Renal cortex interstitium (tissue), 15 donors: Measurements from ENCODE around the gene GFER. TPM values are rescaled to one million over a fixed set of nuclear protein-coding genes. Genes with fewer than 3 reads are reported as not detected.
"Not testable (repeated sequence)": the region's sequence is repeated elsewhere in the genome, so short reads cannot be mapped to it uniquely, and the experiment has no call there.

Experiments
- DNase-seq, 11 donors: peaks; one replicate each; pipeline ENCODE4 v3.0.0-alpha.2; 2013; ENCODE audit warnings: low read depth in 9 of 11, low spot score in 4 of 11; ENCODE audit errors: extremely low read depth in 1 of 11
- long read RNA-seq, 16 experiments: transcript quantifications; one replicate each; lab custom pipeline, GENCODE V29; 2026
- polyA plus RNA-seq, 3 donors: library from polyadenylated mRNA; unstranded; fragments of 120-200 nt; gene quantifications; one replicate each; pipeline ENCODE4 v1.2.1, GENCODE V29; 2013; ENCODE audit not compliant: insufficient read length in 3 of 3

GFER gene
- 10 to 100 TPM; 21.5 to 31.4 (median 26.9) TPM for polyA plus RNA-seq
- long read RNA-seq, donor 1, transcript GFER-203 (2 exons, 1,365 nt): major isoform, 6 of 13 reads
- long read RNA-seq, donor 1, partial matches to known transcripts: 0 of 13 reads
- long read RNA-seq, donor 1, other reads (novel, unspliced or antisense): 0 of 13 reads
- long read RNA-seq, donor 2, transcript GFER-201 (3 exons, 2,345 nt): major isoform, 7 of 16 reads
- long read RNA-seq, donor 2, transcript GFER-202 (2 exons, 482 nt): minor isoform, 5 of 16 reads
- long read RNA-seq, donor 2, partial matches to known transcripts: 0 of 16 reads
- long read RNA-seq, donor 2, other reads (novel, unspliced or antisense): 0 of 16 reads
- long read RNA-seq, donor 3, transcript GFER-203 (2 exons, 1,365 nt): minor isoform, 5 of 17 reads
- long read RNA-seq, donor 3, transcript GFER-201 (3 exons, 2,345 nt): major isoform, 10 of 17 reads
- long read RNA-seq, donor 3, partial matches to known transcripts: 0 of 17 reads
- long read RNA-seq, donor 3, other reads (novel, unspliced or antisense): 0 of 17 reads
- long read RNA-seq, donor 4, transcript GFER-201 (3 exons, 2,345 nt): major isoform, 8 of 14 reads
- long read RNA-seq, donor 4, partial matches to known transcripts: 0 of 14 reads
- long read RNA-seq, donor 4, other reads (novel, unspliced or antisense): 0 of 14 reads
- long read RNA-seq, donor 5: 0 reads
- long read RNA-seq, donor 6, transcript GFER-202 (2 exons, 482 nt): minor isoform, 5 of 17 reads
- long read RNA-seq, donor 6, transcript GFER-201 (3 exons, 2,345 nt): major isoform, 7 of 17 reads
- long read RNA-seq, donor 6, transcript GFER-203 (2 exons, 1,365 nt): minor isoform, 5 of 17 reads
- long read RNA-seq, donor 6, partial matches to known transcripts: 0 of 17 reads
- long read RNA-seq, donor 6, other reads (novel, unspliced or antisense): 0 of 17 reads
- long read RNA-seq, donor 7, transcript GFER-203 (2 exons, 1,365 nt): minor isoform, 9 of 26 reads
- long read RNA-seq, donor 7, transcript GFER-201 (3 exons, 2,345 nt): major isoform, 14 of 26 reads
- long read RNA-seq, donor 7, partial matches to known transcripts: 0 of 26 reads
- long read RNA-seq, donor 7, other reads (novel, unspliced or antisense): 0 of 26 reads
- long read RNA-seq, donor 8: 0 reads
- long read RNA-seq, donor 9, transcript GFER-203 (2 exons, 1,365 nt): minor isoform, 5 of 20 reads
- long read RNA-seq, donor 9, transcript GFER-201 (3 exons, 2,345 nt): major isoform, 11 of 20 reads
- long read RNA-seq, donor 9, partial matches to known transcripts: 0 of 20 reads
- long read RNA-seq, donor 9, other reads (novel, unspliced or antisense): 0 of 20 reads
- long read RNA-seq, donor 10, transcript GFER-201 (3 exons, 2,345 nt): major isoform, 10 of 18 reads
- long read RNA-seq, donor 10, transcript GFER-203 (2 exons, 1,365 nt): minor isoform, 7 of 18 reads
- long read RNA-seq, donor 10, partial matches to known transcripts: 0 of 18 reads
- long read RNA-seq, donor 10, other reads (novel, unspliced or antisense): 0 of 18 reads
- long read RNA-seq, donor 11, transcript GFER-201 (3 exons, 2,345 nt): major isoform, 12 of 14 reads
- long read RNA-seq, donor 11, partial matches to known transcripts: 0 of 14 reads
- long read RNA-seq, donor 11, other reads (novel, unspliced or antisense): 0 of 14 reads
- long read RNA-seq, donor 12, transcript GFER-201 (3 exons, 2,345 nt): major isoform, 7 of 10 reads
- long read RNA-seq, donor 12, partial matches to known transcripts: 0 of 10 reads
- long read RNA-seq, donor 12, other reads (novel, unspliced or antisense): 0 of 10 reads
- long read RNA-seq, donor 13: 0 reads
- long read RNA-seq, donor 14, partial matches to known transcripts: 0 of 7 reads
- long read RNA-seq, donor 14, other reads (novel, unspliced or antisense): 0 of 7 reads
- long read RNA-seq, donor 15, transcript GFER-201 (3 exons, 2,345 nt): major isoform, 5 of 15 reads
- long read RNA-seq, donor 15, partial matches to known transcripts: 7 of 15 reads
- long read RNA-seq, donor 15, other reads (novel, unspliced or antisense): 0 of 15 reads
- long read RNA-seq, donor 16, transcript GFER-201 (3 exons, 2,345 nt): major isoform, 26 of 40 reads
- long read RNA-seq, donor 16, transcript GFER-203 (2 exons, 1,365 nt): minor isoform, 10 of 40 reads
- long read RNA-seq, donor 16, partial matches to known transcripts: 0 of 40 reads
- long read RNA-seq, donor 16, other reads (novel, unspliced or antisense): 0 of 40 reads

DNA sequence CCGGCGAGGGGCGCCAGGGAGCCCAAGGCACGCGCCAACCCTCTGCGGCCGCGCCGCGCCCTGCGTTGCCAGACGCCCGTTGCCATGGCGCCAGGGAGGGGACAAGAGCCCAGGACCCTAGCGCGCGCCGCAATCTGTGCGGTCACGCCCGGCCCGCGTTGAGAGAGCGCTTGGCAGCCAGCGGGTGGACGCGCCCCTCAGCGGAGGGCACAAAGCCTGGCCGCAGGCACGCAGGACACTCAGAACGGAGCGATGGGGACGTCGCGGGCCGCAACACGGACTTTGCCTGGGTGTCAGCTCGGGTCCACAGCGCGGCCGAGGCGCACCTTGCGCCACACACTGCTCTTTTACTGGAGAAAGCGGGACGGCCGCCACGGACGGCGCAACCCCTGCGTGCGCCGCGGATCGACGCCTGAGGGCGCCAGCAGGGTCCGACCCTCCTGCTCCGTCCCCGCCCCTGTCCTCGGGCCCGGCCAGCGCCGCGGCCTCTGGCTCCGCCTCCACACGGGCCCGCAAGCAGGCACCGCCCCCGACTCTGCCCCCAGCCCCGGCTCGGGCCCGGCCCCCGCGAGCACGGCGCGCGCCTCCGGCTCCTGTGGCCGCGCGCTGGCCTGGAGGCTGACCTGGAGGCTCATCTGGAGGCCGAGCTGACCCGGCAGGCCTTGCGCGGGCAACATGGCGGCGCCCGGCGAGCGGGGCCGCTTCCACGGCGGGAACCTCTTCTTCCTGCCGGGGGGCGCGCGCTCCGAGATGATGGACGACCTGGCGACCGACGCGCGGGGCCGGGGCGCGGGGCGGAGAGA is at the start of gene GFER:
Gene GFER (plus strand): TSS at position 650 of the 803 bp plus-strand sequence. CDS start 26 bp downstream, at position 676.
- DNase-seq: peak in 10 of 11 donors; percentile 72 to 91 (median 88)

DNA sequence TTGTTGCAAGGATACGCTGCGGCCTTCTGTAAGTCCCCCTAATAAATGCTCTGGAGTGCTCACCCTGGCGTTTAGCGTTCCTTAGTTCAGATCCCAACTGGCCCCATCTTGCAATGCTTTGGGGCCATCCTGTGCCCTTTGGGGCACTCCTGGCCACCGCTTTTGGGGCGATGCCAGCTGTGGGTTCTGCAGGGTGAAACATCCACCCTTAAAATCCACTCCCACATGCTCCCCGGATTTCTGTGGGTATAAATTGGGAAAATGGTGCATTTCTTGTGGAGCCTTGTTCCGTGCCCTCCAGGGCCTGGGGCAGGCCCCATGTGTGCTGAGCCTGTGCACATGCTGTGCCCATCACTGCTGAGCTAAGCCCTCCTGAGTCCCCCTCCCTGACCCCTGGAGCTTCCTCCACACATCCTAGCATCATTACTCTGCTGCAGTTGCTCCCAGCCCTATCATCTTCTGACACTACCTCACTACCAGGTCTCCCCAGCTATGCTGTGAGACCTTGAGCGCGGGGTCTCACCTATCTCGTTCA is 47.0 kb upstream of the GFER start:
- no peak for DNase-seq

DNA sequence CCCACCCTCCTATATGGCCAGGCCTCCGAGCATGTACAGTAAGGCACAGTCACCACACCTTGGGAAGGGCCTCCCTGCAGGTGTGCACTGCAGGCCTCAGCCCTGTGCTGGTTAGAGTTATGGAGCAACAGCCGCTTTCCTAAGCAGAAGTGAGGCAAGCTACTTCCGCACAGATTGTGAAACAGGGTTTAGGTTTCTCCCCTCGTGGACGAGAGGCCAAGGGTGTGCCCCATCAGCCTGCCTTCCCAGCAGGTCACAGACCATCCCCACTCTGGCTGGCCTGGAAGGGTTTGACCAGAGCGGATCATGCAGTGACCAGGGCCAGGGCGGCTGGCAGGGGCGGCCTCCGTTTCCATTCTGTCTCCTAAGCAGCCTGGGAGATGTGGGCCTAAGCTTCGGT is 45.7 kb upstream of the GFER start:
- DNase-seq: no peak

DNA sequence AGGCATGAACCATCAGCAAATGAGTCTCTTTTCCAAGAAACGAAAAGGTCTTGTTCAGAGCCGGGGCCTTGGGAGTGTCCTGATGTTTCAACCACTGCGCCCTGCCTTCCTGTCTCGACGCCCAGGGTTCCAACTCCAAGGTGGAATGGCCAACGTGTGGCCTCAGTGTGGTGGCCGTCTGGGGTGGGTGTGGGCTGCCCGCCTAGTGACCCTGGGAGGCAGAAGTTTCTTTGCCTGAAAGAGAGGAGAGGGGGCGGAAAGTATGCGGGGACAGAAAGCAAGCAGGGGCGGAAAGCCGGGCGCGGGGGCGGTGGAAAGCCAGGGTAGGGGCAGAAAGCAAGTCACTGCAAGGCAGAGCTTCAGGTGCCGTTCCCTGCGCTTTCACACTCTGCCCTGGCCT is 45.1 kb upstream of the GFER start:
- DNase-seq: no peak

DNA sequence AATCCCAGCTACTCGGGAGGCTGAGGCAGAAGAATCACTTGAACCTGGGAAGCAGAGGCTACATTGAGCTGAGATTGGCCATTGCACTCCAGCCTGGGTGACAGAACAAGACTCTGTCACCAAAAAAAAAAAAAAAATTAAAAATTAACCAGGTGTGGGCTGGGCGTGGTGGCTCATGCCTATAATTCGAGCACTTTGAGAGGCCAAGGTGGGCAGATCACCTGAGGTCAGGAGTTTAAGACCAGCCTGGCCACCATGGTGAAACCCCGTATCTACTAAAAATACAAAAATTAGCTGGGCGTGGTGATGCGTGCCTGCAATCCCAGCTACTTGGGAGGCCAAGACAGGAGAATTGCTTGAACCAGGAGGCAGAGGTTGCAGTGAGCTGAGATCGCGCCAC is 44.2 kb upstream of the GFER start:
- DNase-seq: not testable (repeated sequence)

DNA sequence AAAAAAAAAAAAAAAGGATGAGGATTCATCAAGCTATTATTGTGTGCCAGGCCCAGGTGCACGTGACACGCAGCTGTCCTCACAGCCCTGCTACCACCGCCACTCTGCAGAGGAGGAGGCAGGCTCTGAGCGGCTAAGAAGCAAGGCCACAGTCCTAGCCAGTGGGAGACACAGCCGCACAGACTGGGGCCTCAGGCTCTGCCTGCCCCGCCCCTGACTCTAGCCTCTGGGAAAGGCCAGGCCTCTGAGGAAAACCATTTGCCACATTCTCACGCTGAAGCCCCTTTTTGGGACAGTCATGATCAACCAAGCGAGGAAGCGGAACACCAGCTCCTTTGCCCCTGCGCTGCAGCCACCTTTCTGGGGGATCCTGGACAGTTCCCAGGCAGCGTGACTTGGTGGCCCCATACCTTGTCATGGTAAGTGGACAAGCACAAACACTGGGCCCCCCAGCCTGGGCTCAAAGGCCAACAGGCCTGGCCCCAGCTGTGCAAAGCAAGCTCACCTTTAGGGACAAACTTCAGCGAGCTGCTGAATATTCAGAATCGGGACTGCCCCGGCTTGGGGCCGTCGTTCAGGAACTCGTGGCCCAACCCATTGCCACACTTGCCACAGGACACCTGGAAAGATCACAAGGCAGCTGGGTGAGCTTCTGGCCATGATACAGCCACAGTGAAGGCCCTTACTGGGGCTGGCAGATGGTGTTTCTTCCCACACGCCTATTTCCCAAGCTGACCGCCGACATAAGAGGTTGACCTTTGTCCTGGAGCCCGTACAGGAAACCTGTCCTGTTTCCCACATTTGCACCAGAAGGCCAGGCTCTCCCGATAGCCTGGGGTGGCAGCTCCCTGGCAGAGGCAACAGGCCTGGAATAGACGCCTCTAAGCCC is 43.5 kb upstream of the GFER start:
- DNase-seq: no peak

DNA sequence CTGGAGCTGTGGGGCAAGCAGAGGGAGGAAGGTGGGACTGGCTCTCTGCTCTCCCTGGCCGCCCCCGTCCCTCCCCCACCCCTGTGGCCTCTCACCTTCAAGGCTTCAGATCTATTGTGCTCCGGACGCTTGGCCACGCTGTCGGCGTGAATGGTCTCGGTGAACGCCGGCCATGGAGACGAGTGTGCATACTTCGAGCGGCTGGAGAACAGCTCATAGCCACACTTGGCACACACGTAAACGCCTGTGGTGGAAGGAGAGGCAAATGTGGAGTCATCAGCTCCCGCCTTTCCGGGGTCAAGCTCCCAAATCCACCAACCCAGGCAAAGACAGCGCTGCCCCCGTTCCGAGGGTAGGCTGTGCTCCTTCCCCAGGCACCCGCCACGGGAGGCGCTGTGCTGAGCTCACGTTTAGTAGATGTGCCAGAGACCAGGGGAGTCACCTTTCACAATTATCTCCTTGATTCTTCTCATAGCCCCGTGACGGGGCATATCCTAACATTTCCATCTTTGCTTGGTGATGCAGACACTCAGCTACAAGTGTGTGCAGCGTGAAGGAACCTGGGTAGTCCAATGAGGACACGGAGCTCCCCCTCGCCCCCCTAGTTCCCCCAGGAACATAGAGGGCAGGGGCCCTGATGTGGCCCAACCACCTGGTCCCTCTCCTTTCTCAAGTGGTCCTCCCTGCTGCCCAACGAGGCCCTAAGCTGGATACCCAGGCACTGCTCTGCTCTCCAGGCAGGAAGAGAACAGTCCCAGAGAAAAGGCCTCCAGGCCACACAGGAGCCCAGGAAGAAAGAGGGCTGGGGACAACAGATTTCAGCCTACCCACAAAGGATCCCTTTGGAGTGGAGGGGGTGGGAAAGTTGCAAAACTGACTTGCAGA is 42.6 kb upstream of the GFER start:
- DNase-seq: no peak

DNA sequence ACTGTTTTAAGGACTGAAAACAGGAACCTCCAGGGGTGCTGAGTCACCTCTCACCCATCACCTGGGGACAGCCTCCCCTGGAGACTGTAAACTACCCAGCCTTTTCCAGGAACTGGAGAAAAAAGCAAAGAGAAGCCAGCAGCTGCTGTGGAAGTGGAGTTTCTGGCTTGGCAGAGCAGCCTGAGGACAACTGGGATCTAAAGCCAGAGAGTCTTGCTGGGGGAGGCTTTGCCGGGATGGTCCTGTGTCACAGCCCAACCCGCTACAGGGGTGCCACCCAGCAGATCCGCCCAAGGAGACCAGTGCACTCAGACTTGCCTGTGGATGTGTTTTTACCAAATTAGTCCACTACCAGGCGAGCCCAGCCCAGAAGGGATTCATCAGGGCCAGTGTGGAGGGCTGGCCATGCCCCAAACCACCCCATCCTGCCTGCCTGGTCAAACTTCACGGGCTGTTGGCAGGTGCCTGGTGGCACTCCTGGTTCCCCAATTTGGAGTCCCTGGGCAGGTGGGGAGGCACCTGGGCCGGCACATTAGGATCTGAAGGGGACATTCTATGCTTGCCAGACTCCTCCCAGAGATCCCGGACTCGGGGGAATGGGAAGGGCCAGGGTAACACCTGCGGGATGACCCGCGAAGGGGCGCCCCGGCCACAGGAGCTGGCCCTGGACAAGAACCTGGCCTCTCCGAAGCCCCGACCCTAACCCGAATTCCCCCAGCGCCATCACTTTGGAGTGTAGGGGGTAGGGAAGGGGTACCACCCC is 41.8 kb upstream of the GFER start:
- no peak for DNase-seq

DNA sequence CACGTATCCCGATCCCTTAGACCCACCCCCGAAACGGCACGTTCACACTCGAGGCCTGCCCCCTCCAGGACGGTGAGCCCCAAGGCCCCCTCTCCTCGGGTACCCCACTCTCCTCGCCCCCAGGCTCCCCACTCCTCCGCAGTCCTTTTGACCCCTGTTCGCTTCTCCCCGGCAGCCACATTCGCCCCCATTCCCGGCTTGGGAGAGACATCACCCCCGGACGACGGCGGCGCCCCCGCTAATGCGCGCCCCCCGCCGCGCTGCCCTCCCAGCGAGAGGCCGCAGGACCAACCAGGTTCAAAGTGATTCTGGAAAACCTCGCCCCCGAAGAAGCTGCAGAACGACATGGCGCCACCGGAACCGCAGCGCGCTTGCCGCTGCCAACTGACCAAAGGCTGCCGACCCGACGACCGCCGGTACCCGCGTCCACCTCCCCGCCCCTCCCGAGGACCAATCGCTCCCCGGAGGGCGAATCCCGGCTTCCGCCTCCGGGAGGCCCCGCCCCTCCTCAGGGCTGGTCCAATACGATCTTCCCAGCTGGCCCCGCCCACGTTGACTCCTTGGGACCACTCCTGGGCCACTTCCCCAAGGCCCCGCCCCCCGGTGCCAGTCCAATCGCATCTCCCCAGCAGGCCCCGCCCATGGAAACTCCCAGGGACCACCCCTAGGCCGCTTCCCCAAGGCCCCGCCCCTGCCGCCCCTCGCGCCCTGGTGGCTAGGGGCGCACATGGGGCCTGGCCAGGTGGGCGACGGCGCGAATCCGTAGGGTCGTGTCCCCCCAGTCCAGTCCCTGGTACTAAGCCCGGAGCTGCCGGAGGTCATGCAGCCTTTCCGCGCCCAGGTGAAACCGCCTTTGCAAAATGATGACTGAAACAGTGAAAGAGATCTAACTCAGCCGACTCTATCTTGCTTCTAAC is 40.9 kb upstream of the GFER start, which contains the start of gene MSRB1:
Gene MSRB1 (minus strand): TSS at position 390 of the 917 bp plus-strand sequence. CDS start 43 bp downstream, at position 347.
- peak; percentile 94 to 99 (median 99) for DNase-seq

DNA sequence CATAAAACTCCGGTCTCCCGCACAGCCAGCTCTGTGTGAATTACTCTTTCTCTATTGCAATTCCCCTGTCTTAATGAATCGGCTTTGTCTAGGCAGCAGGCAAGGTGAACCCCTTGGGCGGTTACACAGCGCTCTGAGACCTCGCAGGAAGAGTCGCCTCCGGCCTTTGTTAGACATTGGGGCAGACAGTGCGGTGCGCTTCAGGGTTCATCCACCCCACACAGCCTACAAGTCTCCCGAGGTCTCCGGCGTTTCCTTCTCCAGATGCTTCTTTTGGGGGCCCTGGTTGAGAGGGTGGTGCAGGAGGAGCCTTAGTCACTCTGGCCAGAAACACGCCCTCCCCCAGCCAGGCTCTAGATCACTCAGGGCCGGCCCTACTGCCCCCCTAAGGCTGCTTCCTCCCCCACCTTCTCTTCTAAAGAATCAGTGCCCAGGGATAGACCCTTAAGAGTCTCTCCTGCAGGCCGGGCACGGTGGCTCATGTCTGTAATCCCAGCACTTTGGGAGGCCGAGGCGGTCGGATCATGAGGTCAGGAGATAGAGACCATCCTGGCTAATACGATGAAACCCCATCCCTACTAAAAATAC is 39.3 kb upstream of the GFER start:
- DNase-seq: no peak

DNA sequence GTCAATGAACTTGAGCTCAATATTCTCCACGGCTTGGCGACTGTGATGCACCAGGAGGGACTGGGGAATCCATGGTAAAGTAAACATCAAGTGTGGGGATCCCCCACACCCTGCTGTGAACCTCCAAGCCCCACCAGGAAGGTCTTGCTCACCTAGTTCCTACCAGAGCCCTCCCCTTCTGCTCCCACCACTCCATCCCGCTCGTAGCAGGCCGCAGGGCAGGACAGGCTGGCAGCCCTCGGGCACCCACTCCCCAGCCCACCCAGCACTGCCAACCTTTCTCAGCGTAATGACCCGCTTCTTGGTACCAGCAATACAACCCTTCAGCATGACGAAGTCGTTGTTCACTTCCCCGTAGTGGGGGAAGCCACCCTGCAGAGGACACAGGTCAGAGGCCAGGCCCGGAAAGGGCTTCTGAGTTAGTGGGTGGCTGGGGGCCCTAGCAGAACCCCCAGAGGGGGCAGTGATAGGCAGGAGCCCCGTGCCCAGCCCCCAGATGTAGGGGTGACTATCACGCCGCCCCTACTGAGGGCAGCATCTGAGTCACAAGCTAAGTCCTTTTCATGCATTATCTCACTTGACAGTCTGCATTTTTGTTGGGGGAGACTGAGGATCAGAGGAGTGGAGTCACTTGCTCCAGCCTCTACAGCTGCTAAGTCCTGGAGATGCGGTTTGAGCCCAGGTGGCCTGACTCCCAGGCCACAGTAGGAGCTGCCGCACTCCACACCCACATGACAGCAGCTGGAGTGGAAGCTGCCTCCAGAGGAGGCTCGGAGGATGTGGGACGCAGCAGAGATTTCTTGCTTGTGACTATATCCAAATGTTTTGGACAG is 38.2 kb upstream of the GFER start:
- DNase-seq: no peak
